ENCODE measurements around the gene NUCB1.

- no peak for TF ChIP-seq SIN3A (IDR thresholded peaks at IDR 0.05; ENCODE audit: borderline replicate concordance, insufficient read depth, low read depth, low read length)
- no peak for TF ChIP-seq CTCF (IDR thresholded peaks at IDR 0.05)
These were observed 43.2 kb upstream of the NUCB1 start for GRCh38 chr19:48856921-48857320.

All from Panc1 (cell line).